SK-N-MC (cell line): ENCODE results near the gene ST6GALNAC3.

Experiments
- EZH2 ChIP-seq: fragments of 200-600 bp; sonication (generic); IDR thresholded peaks from one replicate; pipeline ENCODE4 v1.6.1; 2017; ENCODE audit warnings: antibody characterized with exemption
- FOXP2 ChIP-seq: optimal IDR thresholded peaks from 2 replicates; pipeline ENCODE3; 2011; ENCODE audit warnings: mild to moderate bottlenecking, moderate library complexity; ENCODE audit not compliant: insufficient read depth; ENCODE audit errors: extremely low read length, control extremely low read depth

DNA sequence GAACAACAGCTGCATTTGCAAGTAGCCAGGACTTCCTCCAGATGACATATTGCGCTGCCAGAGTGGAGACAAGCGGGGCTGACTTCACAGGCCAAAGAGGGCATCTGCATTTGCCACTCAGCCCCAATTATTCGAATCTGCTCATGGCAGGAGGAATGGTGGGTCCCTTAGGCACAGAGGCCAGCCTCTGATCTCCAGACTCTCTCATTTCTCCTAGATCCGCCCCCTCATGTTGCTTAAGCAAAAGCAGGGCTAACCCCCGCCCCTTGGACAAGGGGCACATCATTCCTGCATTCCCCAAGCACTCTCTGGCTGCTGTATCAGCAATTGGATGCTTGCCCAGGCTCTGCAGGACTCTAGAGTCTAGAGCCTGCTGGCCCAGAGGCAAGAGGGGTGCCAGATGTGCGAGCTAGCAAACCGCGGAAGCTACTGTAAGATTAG lies 262.4 kb downstream of the ST6GALNAC3 start:
- TF ChIP-seq EZH2 (no peak), FOXP2 (no peak)
